Measurements from ENCODE around the gene GPR158. TPM values are rescaled to one million over a fixed set of nuclear protein-coding genes. Genes with fewer than 3 reads are reported as not detected.
"Not testable (repeated sequence)": the region's sequence is repeated elsewhere in the genome, so short reads cannot be mapped to it uniquely, and the experiment has no call there.

GPR158 gene
- total and polyA plus RNA-seq, 4 donors, result 0.03 to 0.08 TPM; not detected in 2

DNA sequence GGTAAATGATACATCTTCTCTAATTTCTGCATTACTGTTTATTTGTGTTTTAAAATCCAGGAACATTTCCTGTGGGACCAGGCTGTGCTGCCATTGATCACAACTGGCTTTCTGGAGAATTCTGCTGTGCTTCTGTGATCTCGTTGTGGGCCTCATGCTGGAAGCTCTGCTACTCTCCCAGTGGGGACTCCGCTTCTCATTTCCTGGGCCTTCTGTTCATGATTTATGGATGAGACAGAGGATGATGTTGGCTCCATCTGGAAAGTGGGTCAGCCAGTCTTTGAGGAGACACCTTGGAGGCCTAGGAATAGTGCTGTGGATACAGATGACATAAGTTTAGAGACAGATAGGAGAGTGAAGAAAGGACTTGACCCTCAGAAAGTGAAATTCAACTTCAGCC, 15.2 kb upstream of the GPR158 start:
- Histone ChIP-seq H3K36me3 (ENCODE audit: control insufficient read depth in 4 of 4, insufficient read depth in 3 of 4, low read depth in 1 of 4, low read length in 3 of 4) (no peaks in the 10 kb centered on the region), H3K4me3 (ENCODE audit: low read depth in 1 of 3, low read length in 3 of 3) (no peak overlapping the region), H3K4me1 (ENCODE audit: control insufficient read depth in 4 of 4, insufficient read depth in 4 of 4, low read length in 3 of 4) (no peaks in the 10 kb centered on the region), H3K9me3 (ENCODE audit: control insufficient read depth in 4 of 4, low read length in 3 of 4) (no peaks in the 10 kb centered on the region), H3K9ac (ENCODE audit: low read depth in 1 of 2, low read length in 2 of 2) (no peak overlapping the region), H3K27ac (ENCODE audit: low read depth in 1 of 2, low read length in 2 of 2) (no peak overlapping the region), H3K27me3 (ENCODE audit: control insufficient read depth in 4 of 4, insufficient read depth in 4 of 4, low read length in 3 of 4) (no peaks in the 10 kb centered on the region)
- no peak for DNase-seq (ENCODE audit: low spot score)
- TF ChIP-seq FOXA1 (IDR thresholded peaks at IDR 0.05) (no peak), YY1 (IDR thresholded peaks at IDR 0.05) (no peak), RXRA (IDR thresholded peaks at IDR 0.05) (no peak), SP1 (IDR thresholded peaks at IDR 0.05) (no peak), EGR1 (IDR thresholded peaks at IDR 0.05; ENCODE audit: low read depth in 2 of 2) (no peak), RAD21 (IDR thresholded peaks at IDR 0.05) (no peak)
- TF ChIP-seq, protein P1, sequence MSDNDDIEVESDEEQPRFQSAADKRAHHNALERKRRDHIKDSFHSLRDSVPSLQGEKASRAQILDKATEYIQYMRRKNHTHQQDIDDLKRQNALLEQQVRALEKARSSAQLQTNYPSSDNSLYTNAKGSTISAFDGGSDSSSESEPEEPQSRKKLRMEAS (IDR thresholded peaks at IDR 0.05), result no peak
- 76% methylated on average over 2 of the region's 2 CpGs for WGBS

DNA sequence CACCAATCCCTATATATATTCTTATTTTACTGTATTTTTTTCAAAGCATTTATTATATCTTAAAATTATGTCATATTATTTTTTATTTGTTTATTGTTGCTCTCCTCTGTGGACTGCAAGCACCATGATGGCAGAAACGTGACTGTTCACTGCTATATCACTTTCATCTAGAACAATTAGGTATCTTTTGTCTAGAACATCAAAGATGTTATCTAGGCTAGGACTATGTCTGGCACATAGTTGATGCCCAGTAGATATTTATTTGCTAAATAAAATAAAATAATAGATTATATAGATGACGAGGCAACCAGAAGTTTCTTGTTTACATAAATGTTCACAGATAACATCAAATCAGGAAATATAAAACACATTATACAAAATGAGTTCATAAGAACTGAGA, 12.4 kb upstream of the GPR158 start:
- Histone ChIP-seq H3K36me3 (ENCODE audit: control insufficient read depth in 4 of 4, insufficient read depth in 3 of 4, low read depth in 1 of 4, low read length in 3 of 4) (no peaks in the 10 kb centered on the region), H3K4me3 (ENCODE audit: low read depth in 1 of 3, low read length in 3 of 3) (no peak overlapping the region), H3K27ac (ENCODE audit: low read depth in 1 of 2, low read length in 2 of 2) (no peak overlapping the region), H3K9ac (ENCODE audit: low read depth in 1 of 2, low read length in 2 of 2) (no peak overlapping the region), H3K9me3 (ENCODE audit: control insufficient read depth in 4 of 4, low read length in 3 of 4) (no peaks in the 10 kb centered on the region), H3K27me3 (ENCODE audit: control insufficient read depth in 4 of 4, insufficient read depth in 4 of 4, low read length in 3 of 4) (no peaks in the 10 kb centered on the region), H3K4me1 (ENCODE audit: control insufficient read depth in 4 of 4, insufficient read depth in 4 of 4, low read length in 3 of 4) (no peaks in the 10 kb centered on the region)
- TF ChIP-seq, protein P2, sequence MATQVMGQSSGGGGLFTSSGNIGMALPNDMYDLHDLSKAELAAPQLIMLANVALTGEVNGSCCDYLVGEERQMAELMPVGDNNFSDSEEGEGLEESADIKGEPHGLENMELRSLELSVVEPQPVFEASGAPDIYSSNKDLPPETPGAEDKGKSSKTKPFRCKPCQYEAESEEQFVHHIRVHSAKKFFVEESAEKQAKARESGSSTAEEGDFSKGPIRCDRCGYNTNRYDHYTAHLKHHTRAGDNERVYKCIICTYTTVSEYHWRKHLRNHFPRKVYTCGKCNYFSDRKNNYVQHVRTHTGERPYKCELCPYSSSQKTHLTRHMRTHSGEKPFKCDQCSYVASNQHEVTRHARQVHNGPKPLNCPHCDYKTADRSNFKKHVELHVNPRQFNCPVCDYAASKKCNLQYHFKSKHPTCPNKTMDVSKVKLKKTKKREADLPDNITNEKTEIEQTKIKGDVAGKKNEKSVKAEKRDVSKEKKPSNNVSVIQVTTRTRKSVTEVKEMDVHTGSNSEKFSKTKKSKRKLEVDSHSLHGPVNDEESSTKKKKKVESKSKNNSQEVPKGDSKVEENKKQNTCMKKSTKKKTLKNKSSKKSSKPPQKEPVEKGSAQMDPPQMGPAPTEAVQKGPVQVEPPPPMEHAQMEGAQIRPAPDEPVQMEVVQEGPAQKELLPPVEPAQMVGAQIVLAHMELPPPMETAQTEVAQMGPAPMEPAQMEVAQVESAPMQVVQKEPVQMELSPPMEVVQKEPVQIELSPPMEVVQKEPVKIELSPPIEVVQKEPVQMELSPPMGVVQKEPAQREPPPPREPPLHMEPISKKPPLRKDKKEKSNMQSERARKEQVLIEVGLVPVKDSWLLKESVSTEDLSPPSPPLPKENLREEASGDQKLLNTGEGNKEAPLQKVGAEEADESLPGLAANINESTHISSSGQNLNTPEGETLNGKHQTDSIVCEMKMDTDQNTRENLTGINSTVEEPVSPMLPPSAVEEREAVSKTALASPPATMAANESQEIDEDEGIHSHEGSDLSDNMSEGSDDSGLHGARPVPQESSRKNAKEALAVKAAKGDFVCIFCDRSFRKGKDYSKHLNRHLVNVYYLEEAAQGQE (IDR thresholded peaks at IDR 0.05), result no peak
- no peak for TF ChIP-seq RAD21 (IDR thresholded peaks at IDR 0.05)
- no peak for TF ChIP-seq FOXA2 (IDR thresholded peaks at IDR 0.05)
- no peak for TF ChIP-seq HNF4G (IDR thresholded peaks at IDR 0.05)
- TF ChIP-seq EGR1 (IDR thresholded peaks at IDR 0.05; ENCODE audit: low read depth in 2 of 2), result no peak
- TF ChIP-seq, protein P3, sequence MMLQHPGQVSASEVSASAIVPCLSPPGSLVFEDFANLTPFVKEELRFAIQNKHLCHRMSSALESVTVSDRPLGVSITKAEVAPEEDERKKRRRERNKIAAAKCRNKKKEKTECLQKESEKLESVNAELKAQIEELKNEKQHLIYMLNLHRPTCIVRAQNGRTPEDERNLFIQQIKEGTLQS (IDR thresholded peaks at IDR 0.05), result no peak
- TF ChIP-seq GABPA (IDR thresholded peaks at IDR 0.05 in 1 of 2, conservative IDR thresholded peaks at IDR 0.05 in 1 of 2), result no peak
- TF ChIP-seq, protein P4, sequence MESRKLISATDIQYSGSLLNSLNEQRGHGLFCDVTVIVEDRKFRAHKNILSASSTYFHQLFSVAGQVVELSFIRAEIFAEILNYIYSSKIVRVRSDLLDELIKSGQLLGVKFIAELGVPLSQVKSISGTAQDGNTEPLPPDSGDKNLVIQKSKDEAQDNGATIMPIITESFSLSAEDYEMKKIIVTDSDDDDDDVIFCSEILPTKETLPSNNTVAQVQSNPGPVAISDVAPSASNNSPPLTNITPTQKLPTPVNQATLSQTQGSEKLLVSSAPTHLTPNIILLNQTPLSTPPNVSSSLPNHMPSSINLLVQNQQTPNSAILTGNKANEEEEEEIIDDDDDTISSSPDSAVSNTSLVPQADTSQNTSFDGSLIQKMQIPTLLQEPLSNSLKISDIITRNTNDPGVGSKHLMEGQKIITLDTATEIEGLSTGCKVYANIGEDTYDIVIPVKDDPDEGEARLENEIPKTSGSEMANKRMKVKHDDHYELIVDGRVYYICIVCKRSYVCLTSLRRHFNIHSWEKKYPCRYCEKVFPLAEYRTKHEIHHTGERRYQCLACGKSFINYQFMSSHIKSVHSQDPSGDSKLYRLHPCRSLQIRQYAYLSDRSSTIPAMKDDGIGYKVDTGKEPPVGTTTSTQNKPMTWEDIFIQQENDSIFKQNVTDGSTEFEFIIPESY (IDR thresholded peaks at IDR 0.05), result no peak
- TF ChIP-seq, protein P5, sequence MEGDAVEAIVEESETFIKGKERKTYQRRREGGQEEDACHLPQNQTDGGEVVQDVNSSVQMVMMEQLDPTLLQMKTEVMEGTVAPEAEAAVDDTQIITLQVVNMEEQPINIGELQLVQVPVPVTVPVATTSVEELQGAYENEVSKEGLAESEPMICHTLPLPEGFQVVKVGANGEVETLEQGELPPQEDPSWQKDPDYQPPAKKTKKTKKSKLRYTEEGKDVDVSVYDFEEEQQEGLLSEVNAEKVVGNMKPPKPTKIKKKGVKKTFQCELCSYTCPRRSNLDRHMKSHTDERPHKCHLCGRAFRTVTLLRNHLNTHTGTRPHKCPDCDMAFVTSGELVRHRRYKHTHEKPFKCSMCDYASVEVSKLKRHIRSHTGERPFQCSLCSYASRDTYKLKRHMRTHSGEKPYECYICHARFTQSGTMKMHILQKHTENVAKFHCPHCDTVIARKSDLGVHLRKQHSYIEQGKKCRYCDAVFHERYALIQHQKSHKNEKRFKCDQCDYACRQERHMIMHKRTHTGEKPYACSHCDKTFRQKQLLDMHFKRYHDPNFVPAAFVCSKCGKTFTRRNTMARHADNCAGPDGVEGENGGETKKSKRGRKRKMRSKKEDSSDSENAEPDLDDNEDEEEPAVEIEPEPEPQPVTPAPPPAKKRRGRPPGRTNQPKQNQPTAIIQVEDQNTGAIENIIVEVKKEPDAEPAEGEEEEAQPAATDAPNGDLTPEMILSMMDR (IDR thresholded peaks at IDR 0.05; ENCODE audit: low read depth, low read length, missing input control), result no peak
- no peak for TF ChIP-seq RXRA (IDR thresholded peaks at IDR 0.05)
- TF ChIP-seq TAF1 (conservative IDR thresholded peaks at IDR 0.05), result no peak
- TF ChIP-seq, protein P1 (IDR thresholded peaks at IDR 0.05), result no peak
- no peak for TF ChIP-seq NR2F2 (IDR thresholded peaks at IDR 0.05)
- no peak for TF ChIP-seq YY1 (IDR thresholded peaks at IDR 0.05)
- TF ChIP-seq SP1 (IDR thresholded peaks at IDR 0.05), result no peak
- TF ChIP-seq JUND (IDR thresholded peaks at IDR 0.05), result no peak
- TF ChIP-seq FOXA1 (IDR thresholded peaks at IDR 0.05), result no peak
- no peak for TF ChIP-seq HNF4A (conservative IDR thresholded peaks at IDR 0.05)
- 38% methylated on average over 2 of the region's 2 CpGs for WGBS
- no peak for DNase-seq (ENCODE audit: low spot score)

DNA sequence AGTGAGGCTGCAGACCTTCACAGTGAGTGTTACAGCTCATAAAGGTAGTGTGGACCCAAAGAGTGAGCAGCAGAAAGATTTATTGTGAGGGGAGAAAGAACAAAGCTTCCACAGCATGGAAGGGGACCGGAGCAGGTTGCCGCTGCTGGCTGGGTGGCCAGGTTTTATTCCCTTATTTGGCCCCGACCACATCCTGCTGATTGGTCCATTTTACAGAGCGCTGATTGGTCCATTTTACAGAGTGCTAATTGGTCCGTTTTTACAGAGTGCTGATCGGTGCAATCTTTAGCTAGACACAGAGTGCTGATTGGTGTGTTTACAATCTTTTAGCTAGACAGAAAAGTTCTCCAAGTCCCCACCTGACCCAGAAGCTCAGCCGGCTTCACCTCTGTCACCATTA, 11.3 kb upstream of the GPR158 start:
- 83% methylated on average over 7 of the region's 7 CpGs for WGBS

More for the DNA sequence above, 11.3 kb upstream of the GPR158 start:
- H3K36me3 ChIP-seq (ENCODE audit: control insufficient read depth in 4 of 4, insufficient read depth in 3 of 4, low read depth in 1 of 4, low read length in 3 of 4); H3K4me1 ChIP-seq (ENCODE audit: control insufficient read depth in 4 of 4, insufficient read depth in 4 of 4, low read length in 3 of 4); H3K27me3 ChIP-seq (ENCODE audit: control insufficient read depth in 4 of 4, insufficient read depth in 4 of 4, low read length in 3 of 4); H3K9me3 ChIP-seq (ENCODE audit: control insufficient read depth in 4 of 4, low read length in 3 of 4); H3K4me3 ChIP-seq (ENCODE audit: low read depth in 1 of 3, low read length in 3 of 3); H3K9ac ChIP-seq (ENCODE audit: low read depth in 1 of 2, low read length in 2 of 2); DNase-seq (ENCODE audit: low spot score); H3K27ac ChIP-seq (ENCODE audit: low read depth in 1 of 2, low read length in 2 of 2): not testable (repeated sequence)
